Panc1 (cell line): ENCODE data around the gene ADAMTS2. TPM values are rescaled to one million over a fixed set of nuclear protein-coding genes. Genes with fewer than 3 reads are reported as not detected.
A peak's percentile ranks its signal among the peaks of the same experiment; 100 is the strongest.

Experiments
- ATAC-seq: fragments of 200-7000 bp; cut with Tn5 transposase; 2 replicates; pipeline ENCODE4 v1.9.1; 2020; ENCODE audit warnings: mild to moderate bottlenecking, moderate library complexity
- BruUV-seq: library from RNA; stranded (reverse); fragments of 400-500 nt; replicated peaks from 2 replicates; lab custom pipeline; 2021; lab: Mats Ljungman, UMichigan
- CTCF ChIA-PET: fragments of 300-600 bp; sonication (Branson Sonifier 250); formaldehyde crosslinking; loops from one replicate; lab custom pipeline; 2022; ENCODE audit warnings: antibody characterized with exemption; lab: Charles Lee
- POLR2A ChIA-PET: fragments of 300-600 bp; sonication (Branson Sonifier 250); formaldehyde crosslinking; loops from one replicate; lab custom pipeline; 2022; ENCODE audit warnings: antibody characterized with exemption; lab: Charles Lee
- DNase-seq: peaks from one replicate; pipeline ENCODE4 v3.0.0-alpha.2; 2010; ENCODE audit warnings: low read depth, low spot score
- H3K27ac ChIP-seq: 2 replicates; pipeline ENCODE4 v1.5.1; 2011; ENCODE audit warnings: mild to moderate bottlenecking, low read length, inconsistent platforms
- H3K27me3 ChIP-seq: fragments of 200-500 bp; sonication (Bioruptor generic); 2 replicates; pipeline ENCODE4 v1.6.0; 2014; ENCODE audit warnings: low read length, inconsistent platforms; ENCODE audit not compliant: control insufficient read depth, insufficient read depth
- H3K36me3 ChIP-seq: fragments of 200-500 bp; sonication (Bioruptor generic); 2 replicates; pipeline ENCODE4 v1.5.1; 2014; ENCODE audit warnings: inconsistent platforms, mild to moderate bottlenecking, low read length, moderate library complexity; ENCODE audit not compliant: control insufficient read depth, insufficient read depth
- H3K4me1 ChIP-seq: 2 replicates; pipeline ENCODE4 v1.5.1; 2011; ENCODE audit warnings: inconsistent platforms, mild to moderate bottlenecking, low read length, moderate library complexity; ENCODE audit not compliant: control insufficient read depth, insufficient read depth
- H3K4me3 ChIP-seq, 2 experiments: 2 replicates each; pipeline ENCODE4 v1.5.1; 2011 to 2012; ENCODE audit warnings: low read depth in 2 of 2, low read length in 2 of 2, mild to moderate bottlenecking in 2 of 2, inconsistent platforms in 1 of 2, moderate library complexity in 1 of 2
- H3K9me3 ChIP-seq: fragments of 200-500 bp; sonication (Bioruptor generic); 2 replicates; pipeline ENCODE4 v1.5.1; 2014; ENCODE audit warnings: low read depth, mild to moderate bottlenecking, inconsistent platforms, low read length, moderate library complexity; ENCODE audit not compliant: control insufficient read depth, insufficient read depth
- POLR2AphosphoS5 ChIP-seq: IDR thresholded peaks from 2 replicates; pipeline ENCODE4 v1.6.1; 2012; ENCODE audit warnings: mild to moderate bottlenecking, low read depth, low read length, moderate library complexity
- REST ChIP-seq, 2 experiments: IDR thresholded peaks; 2 replicates each; pipeline ENCODE4 v1.6.1; 2011 to 2012; ENCODE audit warnings: low read depth in 2 of 2, control low read depth in 1 of 2, low read length in 1 of 2, mild to moderate bottlenecking in 1 of 2, moderate library complexity in 1 of 2; ENCODE audit not compliant: insufficient read depth in 1 of 2
- SIN3A ChIP-seq: IDR thresholded peaks from 2 replicates; pipeline ENCODE4 v1.6.1; 2012; ENCODE audit warnings: low read depth, mild to moderate bottlenecking, low read length, moderate library complexity, borderline replicate concordance; ENCODE audit not compliant: insufficient read depth
- TCF7L2 ChIP-seq: IDR thresholded peaks from 2 replicates; pipeline ENCODE4 v1.6.1; 2011; ENCODE audit warnings: mild to moderate bottlenecking, low read depth, low read length, inconsistent platforms
- in situ Hi-C: cut with HindIII; loops from 2 replicates; pipeline ENCODE4 v1.10.0; 2016; ENCODE audit warnings: low sequenced_read_pairs, low pct_unique_long_range_greater_than_20kb
- intact Hi-C: fragments of 100-400 bp; cut with micrococcal nuclease; formaldehyde crosslinking; loops from one replicate; pipeline ENCODE4 v1.10.0; 2022; ENCODE audit not compliant: unreplicated experiment
- total RNA-seq: library from RNA; stranded (reverse); gene quantifications from one replicate; pipeline ENCODE4 v1.2.1, GENCODE V29; 2021; ENCODE audit not compliant: unreplicated experiment
- TF ChIP-seq, protein P1 (sequence below): fragments of 450-650 bp; IDR thresholded peaks from 2 replicates; pipeline ENCODE4 v1.5.1; 2017; ENCODE audit warnings: mild to moderate bottlenecking

The ADAMTS2 gene
- total RNA-seq, 1 experiment from 2014 or later = 0.13 TPM

DNA sequence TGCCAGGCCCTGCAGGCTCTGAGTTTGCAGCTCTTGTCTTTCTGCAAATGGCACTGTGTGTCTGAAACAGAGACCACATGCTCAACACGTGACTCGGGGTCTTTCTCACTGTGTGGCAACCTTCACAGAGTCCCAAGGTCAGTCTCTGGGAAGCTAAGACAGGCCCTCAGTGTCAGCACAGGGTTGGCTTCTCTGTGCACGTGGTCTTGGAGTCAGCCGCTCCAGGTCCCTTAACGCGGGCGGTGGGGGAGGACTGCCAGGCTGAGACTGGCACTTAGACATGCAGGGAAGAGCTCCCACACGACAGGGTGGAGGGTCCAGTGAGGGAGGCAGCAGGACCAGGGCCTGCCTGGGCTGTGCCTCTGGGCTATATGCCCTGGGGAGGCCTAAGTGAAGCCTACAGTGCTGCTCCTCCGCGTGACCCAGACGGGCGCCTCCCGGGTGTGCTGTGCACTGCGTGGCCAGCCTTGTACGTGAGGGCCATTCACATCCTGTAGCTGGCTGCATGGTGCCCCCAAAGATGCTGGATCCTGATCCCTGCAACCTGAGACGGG, 76.8 kb downstream of the ADAMTS2 start:
- H3K27me3 ChIP-seq = no peaks in the 10 kb centered on the region
- ATAC-seq (no peak), DNase-seq (no peak)
- intact Hi-C loops (no loop called here), in situ Hi-C loops (no loop called here)
- no peaks in the 10 kb centered on the region for H3K9me3 ChIP-seq
- TF ChIP-seq POLR2AphosphoS5 = no peak
- no peak overlapping the region for H3K27ac ChIP-seq
- no peaks in the 10 kb centered on the region for H3K36me3 ChIP-seq
- ChIA-PET POLR2A (no interaction called here), CTCF (no interaction called here)
- H3K4me3 ChIP-seq = no peak overlapping the region
- no TSS peak for BruUV-seq
- no peaks in the 10 kb centered on the region for H3K4me1 ChIP-seq

DNA sequence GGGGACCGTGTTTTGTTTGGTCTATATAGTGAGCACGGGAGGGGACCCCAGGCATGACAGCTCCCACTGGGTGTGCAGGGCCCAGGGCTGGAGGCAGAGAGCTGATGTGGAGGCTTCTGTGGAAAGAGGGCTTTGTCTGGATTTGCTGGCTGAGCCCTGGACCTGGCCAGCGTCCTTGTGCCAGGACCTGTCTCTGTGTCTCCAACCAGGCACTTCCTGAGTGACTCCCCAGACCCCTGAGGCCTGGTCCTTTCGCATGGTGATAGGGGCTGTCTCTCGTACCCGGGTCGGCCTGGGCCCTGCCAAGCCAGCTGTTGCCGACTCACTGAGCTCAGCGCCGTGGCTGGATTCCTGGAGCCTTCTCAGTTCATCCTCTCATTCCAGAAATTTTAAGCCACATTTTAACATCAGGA, 77.6 kb downstream of the ADAMTS2 start:
- ChIA-PET CTCF (no interaction called here), POLR2A (no interaction called here)
- ATAC-seq = no peak
- no peak overlapping the region for H3K4me3 ChIP-seq
- no peak for TF ChIP-seq SIN3A
- TF ChIP-seq, protein P1, sequence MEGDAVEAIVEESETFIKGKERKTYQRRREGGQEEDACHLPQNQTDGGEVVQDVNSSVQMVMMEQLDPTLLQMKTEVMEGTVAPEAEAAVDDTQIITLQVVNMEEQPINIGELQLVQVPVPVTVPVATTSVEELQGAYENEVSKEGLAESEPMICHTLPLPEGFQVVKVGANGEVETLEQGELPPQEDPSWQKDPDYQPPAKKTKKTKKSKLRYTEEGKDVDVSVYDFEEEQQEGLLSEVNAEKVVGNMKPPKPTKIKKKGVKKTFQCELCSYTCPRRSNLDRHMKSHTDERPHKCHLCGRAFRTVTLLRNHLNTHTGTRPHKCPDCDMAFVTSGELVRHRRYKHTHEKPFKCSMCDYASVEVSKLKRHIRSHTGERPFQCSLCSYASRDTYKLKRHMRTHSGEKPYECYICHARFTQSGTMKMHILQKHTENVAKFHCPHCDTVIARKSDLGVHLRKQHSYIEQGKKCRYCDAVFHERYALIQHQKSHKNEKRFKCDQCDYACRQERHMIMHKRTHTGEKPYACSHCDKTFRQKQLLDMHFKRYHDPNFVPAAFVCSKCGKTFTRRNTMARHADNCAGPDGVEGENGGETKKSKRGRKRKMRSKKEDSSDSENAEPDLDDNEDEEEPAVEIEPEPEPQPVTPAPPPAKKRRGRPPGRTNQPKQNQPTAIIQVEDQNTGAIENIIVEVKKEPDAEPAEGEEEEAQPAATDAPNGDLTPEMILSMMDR = no peak
- no peak for TF ChIP-seq REST (IDR thresholded peaks at IDR 0.05; ENCODE audit: insufficient read depth in 1 of 2, low read depth in 2 of 2, low read length in 1 of 2)
- no peak for TF ChIP-seq TCF7L2
- TF ChIP-seq POLR2AphosphoS5 = no peak
- H3K4me1 ChIP-seq = no peaks in the 10 kb centered on the region
- no peaks in the 10 kb centered on the region for H3K27me3 ChIP-seq
- in situ Hi-C loops = no loop called here
- no peak for DNase-seq
- BruUV-seq = no TSS peak
- H3K36me3 ChIP-seq = no peaks in the 10 kb centered on the region
- intact Hi-C loops = no loop called here
- no peaks in the 10 kb centered on the region for H3K9me3 ChIP-seq
- no peak overlapping the region for H3K27ac ChIP-seq

DNA sequence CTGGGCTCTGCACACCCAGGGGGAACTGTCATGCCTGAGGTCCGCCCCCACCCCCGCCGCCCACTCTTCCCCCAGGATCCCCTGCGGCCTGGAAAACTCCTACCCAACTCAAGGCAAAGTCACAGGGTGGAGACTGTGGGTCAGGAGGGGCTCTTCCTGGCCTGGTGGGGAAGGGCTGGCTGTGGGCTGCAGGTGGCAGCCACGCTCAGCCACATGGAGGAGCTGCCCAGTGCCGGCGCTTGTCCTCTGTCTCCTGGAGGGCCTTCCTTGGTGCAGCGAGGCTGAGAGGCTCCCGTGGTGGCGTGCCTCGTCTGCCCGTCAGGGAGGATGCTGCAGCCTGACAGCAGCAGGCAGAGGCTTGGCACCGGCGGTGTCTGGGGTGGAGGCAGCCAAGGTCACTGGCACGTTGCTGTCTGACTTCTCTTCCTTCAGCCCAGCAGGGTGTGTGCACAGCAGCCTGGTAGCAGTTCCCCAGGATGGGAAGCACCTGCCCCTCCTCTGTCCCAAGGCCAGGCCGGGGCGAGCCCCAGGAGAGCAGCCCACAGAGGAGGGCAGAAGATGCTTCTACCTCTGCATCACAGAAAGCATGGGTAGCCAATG, 78.1 kb downstream of the ADAMTS2 start:
- ATAC-seq = peak; percentile 56
- no peaks in the 10 kb centered on the region for H3K36me3 ChIP-seq
- CTCF ChIA-PET = interaction anchor here (0.6 kb wide), 1 partner anchor 53 kb away, joined by 6 read pairs; no protein-coding TSS in a partner anchor
- BruUV-seq = no TSS peak
- no peaks in the 10 kb centered on the region for H3K27me3 ChIP-seq
- TF ChIP-seq REST (IDR thresholded peaks at IDR 0.05; ENCODE audit: insufficient read depth in 1 of 2, low read depth in 2 of 2, low read length in 1 of 2) (no peak), SIN3A (no peak), POLR2AphosphoS5 (no peak), TCF7L2 (no peak)
- TF ChIP-seq, protein P1 = no peak
- POLR2A ChIA-PET = no interaction called here
- DNase-seq = no peak
- in situ Hi-C loops (no loop called here), intact Hi-C loops (no loop called here)
- H3K4me3 ChIP-seq = no peak overlapping the region
- no peak overlapping the region for H3K27ac ChIP-seq
- H3K9me3 ChIP-seq = no peaks in the 10 kb centered on the region
- no peaks in the 10 kb centered on the region for H3K4me1 ChIP-seq
